H9 (cell line): ENCODE results near the gene CCDC78. TPM values are rescaled to one million over a fixed set of nuclear protein-coding genes. Genes with fewer than 3 reads are reported as not detected.

Source experiments
- DNase-seq: peaks from one replicate; pipeline ENCODE4 v3.0.0-alpha.2; 2017
- H2AFZ ChIP-seq: one replicate; pipeline ENCODE4 v1.6.1; 2013; ENCODE audit warnings: mild to moderate bottlenecking, low read length, control low read depth, moderate library complexity
- H2AK5ac ChIP-seq: 2 replicates; pipeline ENCODE4 v1.6.1; 2013; ENCODE audit warnings: low read length, control low read depth, mixed read lengths; ENCODE audit not compliant: insufficient read length
- H2BK120ac ChIP-seq: one replicate; pipeline ENCODE4 v1.6.1; 2013; ENCODE audit warnings: low read depth, mild to moderate bottlenecking, low read length, control low read depth, inconsistent platforms; ENCODE audit not compliant: poor library complexity, severe bottlenecking
- H2BK12ac ChIP-seq: 2 replicates; pipeline ENCODE4 v1.6.1; 2013; ENCODE audit warnings: low read length, control low read depth, mixed read lengths, low read depth; ENCODE audit not compliant: insufficient read length
- H2BK15ac ChIP-seq: 2 replicates; pipeline ENCODE4 v1.6.1; 2013; ENCODE audit warnings: low read depth, low read length, control low read depth
- H2BK20ac ChIP-seq: one replicate; pipeline ENCODE4 v1.6.1; 2013; ENCODE audit warnings: low read depth, mild to moderate bottlenecking, low read length, control low read depth, inconsistent platforms; ENCODE audit not compliant: poor library complexity, severe bottlenecking
- H2BK5ac ChIP-seq: 2 replicates; pipeline ENCODE4 v1.6.1; 2013; ENCODE audit warnings: low read length, control low read depth, mixed read lengths; ENCODE audit not compliant: insufficient read length
- H3K14ac ChIP-seq: 2 replicates; pipeline ENCODE4 v1.6.1; 2013; ENCODE audit warnings: low read length, control low read depth; ENCODE audit not compliant: insufficient read depth
- H3K18ac ChIP-seq: 2 replicates; pipeline ENCODE4 v1.6.1; 2013; ENCODE audit warnings: low read depth, mild to moderate bottlenecking, mixed read lengths, low read length, control low read depth; ENCODE audit not compliant: insufficient read length
- H3K23ac ChIP-seq: 2 replicates; pipeline ENCODE4 v1.6.1; 2013; ENCODE audit warnings: low read length, control low read depth, mixed read lengths, low read depth; ENCODE audit not compliant: insufficient read length
- H3K23me2 ChIP-seq: 2 replicates; pipeline ENCODE4 v1.6.1; 2013; ENCODE audit warnings: low read depth, mild to moderate bottlenecking, mixed read lengths, low read length, control low read depth; ENCODE audit not compliant: insufficient read length, poor library complexity, severe bottlenecking
- H3K27ac ChIP-seq: 2 replicates; pipeline ENCODE4 v1.5.1; 2013; ENCODE audit warnings: low read length, control low read depth, mixed read lengths, low read depth; ENCODE audit not compliant: insufficient read length
- H3K27me3 ChIP-seq: 2 replicates; pipeline ENCODE4 v1.6.1; 2013; ENCODE audit warnings: low read length, control low read depth, inconsistent platforms; ENCODE audit not compliant: insufficient read depth
- H3K4ac ChIP-seq: 2 replicates; pipeline ENCODE4 v1.6.1; 2013; ENCODE audit warnings: low read depth, mild to moderate bottlenecking, control low read depth, inconsistent platforms, low read length, moderate library complexity
- H3K4me1 ChIP-seq: 2 replicates; pipeline ENCODE4 v1.6.1; 2013; ENCODE audit warnings: low read length, control low read depth, inconsistent platforms; ENCODE audit not compliant: insufficient read depth
- H3K4me2 ChIP-seq: 2 replicates; pipeline ENCODE4 v1.6.1; 2013; ENCODE audit warnings: low read length, control low read depth, mixed read lengths; ENCODE audit not compliant: insufficient read length, insufficient read depth
- H3K56ac ChIP-seq: 2 replicates; pipeline ENCODE4 v1.6.1; 2013; ENCODE audit warnings: low read depth, mild to moderate bottlenecking, mixed read lengths, low read length, control low read depth; ENCODE audit not compliant: insufficient read length
- H3K79me1 ChIP-seq: 2 replicates; pipeline ENCODE4 v1.6.1; 2013; ENCODE audit warnings: low read depth, mild to moderate bottlenecking, moderate library complexity, low read length, control low read depth, inconsistent platforms; ENCODE audit not compliant: insufficient read depth, poor library complexity, severe bottlenecking
- H3K79me2 ChIP-seq: 2 replicates; pipeline ENCODE4 v1.6.1; 2013; ENCODE audit warnings: low read length, control low read depth, inconsistent platforms; ENCODE audit not compliant: insufficient read depth
- H3K9ac ChIP-seq: 2 replicates; pipeline ENCODE4 v1.6.1; 2013; ENCODE audit warnings: low read length, control low read depth, mixed read lengths; ENCODE audit not compliant: insufficient read length; ENCODE audit errors: extremely low read depth
- H3K9me3 ChIP-seq: one replicate; pipeline ENCODE4 v1.6.1; 2013; ENCODE audit warnings: low read depth, low read length, inconsistent platforms; ENCODE audit not compliant: control insufficient read depth
- H3T11ph ChIP-seq: one replicate; pipeline ENCODE4 v1.6.1; 2013; ENCODE audit warnings: mild to moderate bottlenecking, low read length, control low read depth, inconsistent platforms
- H4K20me1 ChIP-seq: one replicate; pipeline ENCODE4 v1.6.1; 2013; ENCODE audit not compliant: control insufficient read depth, insufficient read length, insufficient read depth
- H4K5ac ChIP-seq: 2 replicates; pipeline ENCODE4 v1.6.1; 2013; ENCODE audit warnings: low read depth, mild to moderate bottlenecking, mixed read lengths, low read length, control low read depth; ENCODE audit not compliant: insufficient read length
- H4K8ac ChIP-seq: replicated peaks from 2 replicates; pipeline ENCODE4 v1.6.1; 2013; ENCODE audit warnings: low read length, control low read depth, mixed read lengths, low read depth; ENCODE audit not compliant: insufficient read length
- H4K91ac ChIP-seq: 2 replicates; pipeline ENCODE4 v1.6.1; 2013; ENCODE audit warnings: low read depth, mild to moderate bottlenecking, moderate library complexity, mixed read lengths, low read length, control low read depth; ENCODE audit not compliant: insufficient read length
- H3K27ac Mint-ChIP-seq, 3 experiments: 2 replicates in 2 of 3; 3 replicates in 1 of 3; pipeline ENCODE4 v1.8.0; 2020 to 2021; ENCODE audit warnings: mixed read lengths in 3 of 3, mild to moderate bottlenecking in 1 of 3, moderate library complexity in 1 of 3
- H3K27me3 Mint-ChIP-seq: 2 replicates; pipeline ENCODE4 v1.8.0; 2021; ENCODE audit warnings: low read depth, mild to moderate bottlenecking, moderate library complexity, mixed read lengths
- H3K36me3 Mint-ChIP-seq, 3 experiments: 2 replicates in 2 of 3; 3 replicates in 1 of 3; pipeline ENCODE4 v1.8.0; 2020 to 2021; ENCODE audit warnings: low read depth in 3 of 3, mixed read lengths in 3 of 3; ENCODE audit not compliant: insufficient read depth in 1 of 3
- H3K4me1 Mint-ChIP-seq, 2 experiments: 2 replicates each; pipeline ENCODE4 v1.8.0; 2020; ENCODE audit warnings: mixed read lengths in 2 of 2
- H3K4me3 Mint-ChIP-seq, 2 experiments: 2 replicates in 1 of 2; 3 replicates in 1 of 2; pipeline ENCODE4 v1.8.0; 2020 to 2021; ENCODE audit warnings: mild to moderate bottlenecking in 2 of 2, mixed read lengths in 2 of 2, moderate library complexity in 1 of 2
- H3K9me3 Mint-ChIP-seq, 2 experiments: 2 replicates in 1 of 2; 3 replicates in 1 of 2; pipeline ENCODE4 v1.8.0; 2020; ENCODE audit warnings: mild to moderate bottlenecking in 2 of 2, mixed read lengths in 2 of 2, moderate library complexity in 1 of 2
- WGBS: extraction: QIAGEN DNeasy Blood & Tissue Kit; methylation state at CpG from one replicate; pipeline ENCODE4 v1.1.7; 2013; ENCODE audit warnings: missing lambda C conversion rate, low lambda C conversion rate, mixed read lengths; ENCODE audit not compliant: insufficient read length; ENCODE audit errors: extremely low coverage; 5-methylcytosine and 5-hydroxymethylcytosine counted together
- total RNA-seq: library from RNA; stranded (reverse); gene quantifications from 2 replicates; pipeline ENCODE4 v1.2.1, GENCODE V29; 2021
- TF ChIP-seq, protein P1 (sequence below): fragments of 200-600 bp; sonication (generic); conservative IDR thresholded peaks from 3 replicates; pipeline ENCODE4 v1.8.0; 2021; ENCODE audit warnings: antibody characterized with exemption, mild to moderate bottlenecking

Gene CCDC78
- total RNA-seq, 1 experiment from 2014 or later: 12.1 TPM

DNA sequence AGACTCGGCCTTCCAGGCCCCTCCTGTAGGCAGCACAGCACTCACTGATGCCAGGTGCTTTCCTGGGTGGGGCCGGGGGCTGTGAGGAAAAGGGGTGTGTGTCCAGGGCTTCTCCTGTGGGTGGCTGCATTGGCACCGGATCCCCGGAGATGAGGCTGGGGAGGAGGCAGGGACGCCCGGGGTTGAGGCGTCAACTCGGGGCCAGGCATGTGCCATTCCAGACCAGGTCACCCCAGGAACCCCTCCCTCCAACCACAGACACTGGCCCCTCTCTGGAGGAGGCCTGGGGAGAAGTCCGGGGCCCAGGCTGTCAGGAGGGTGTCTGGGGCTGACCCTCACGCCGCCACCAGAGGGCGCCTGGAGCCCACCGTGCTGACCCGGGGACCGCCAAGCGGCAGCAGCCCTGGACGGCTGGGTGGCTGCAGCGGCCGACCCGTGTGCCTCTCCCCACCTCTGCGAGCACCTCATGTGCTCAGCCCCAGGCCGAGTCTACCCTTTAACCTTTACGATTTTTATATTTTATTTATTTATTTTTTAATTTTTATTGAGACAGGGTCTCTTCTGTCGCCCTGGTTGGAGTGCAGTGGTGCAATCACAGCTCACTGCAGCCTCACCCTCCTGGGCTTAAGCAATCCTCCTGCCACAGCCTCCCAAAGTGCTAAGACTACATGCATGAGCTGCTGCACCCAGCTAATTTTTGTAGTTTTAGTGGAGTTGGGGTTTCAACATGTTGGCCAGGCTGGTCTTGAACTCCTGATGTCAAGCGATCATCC lies 14.5 kb downstream of the CCDC78 start:
- Histone ChIP-seq H3T11ph (no peak overlapping the region), H3K9ac (no peak overlapping the region), H3K27ac (no peak overlapping the region), H4K20me1 (no peaks in the 10 kb centered on the region), H3K56ac (no peak overlapping the region), H3K27me3 (peaks cover 19% of the 10 kb centered on the region; the same call in 1 of the 2 replicates), H4K8ac (no peak overlapping the region), H3K18ac (no peak overlapping the region), H3K23ac (no peak overlapping the region), H4K5ac (no peak overlapping the region), H2BK12ac (no peak overlapping the region), H2BK15ac (no peak overlapping the region), H3K79me1 (no peaks in the 10 kb centered on the region), H3K14ac (no peak overlapping the region), H2AK5ac (no peak overlapping the region), H3K23me2 (peaks cover 8% of the 10 kb centered on the region), H2AFZ (no peak overlapping the region), H3K4me2 (no peak overlapping the region), H3K4ac (no peak overlapping the region), H2BK5ac (no peak overlapping the region), H3K79me2 (no peaks in the 10 kb centered on the region), H4K91ac (no peak overlapping the region), H2BK120ac (no peak overlapping the region), H3K9me3 (no peaks in the 10 kb centered on the region), H2BK20ac (no peak overlapping the region), H3K4me1 (no peaks in the 10 kb centered on the region)
- Mint-ChIP-seq H3K4me1 (peaks cover 9 to 14% of the 10 kb centered on the region in 2 experiments), H3K27me3 (peaks cover 77% of the 10 kb centered on the region), H3K36me3 (no peaks in the 10 kb centered on the region), H3K9me3 (peaks cover 0 to 2% of the 10 kb centered on the region in 2 experiments; a peak in 2 of 5 replicates), H3K4me3 (no peak overlapping the region), H3K27ac (no peak overlapping the region)
- TF ChIP-seq, protein P1, sequence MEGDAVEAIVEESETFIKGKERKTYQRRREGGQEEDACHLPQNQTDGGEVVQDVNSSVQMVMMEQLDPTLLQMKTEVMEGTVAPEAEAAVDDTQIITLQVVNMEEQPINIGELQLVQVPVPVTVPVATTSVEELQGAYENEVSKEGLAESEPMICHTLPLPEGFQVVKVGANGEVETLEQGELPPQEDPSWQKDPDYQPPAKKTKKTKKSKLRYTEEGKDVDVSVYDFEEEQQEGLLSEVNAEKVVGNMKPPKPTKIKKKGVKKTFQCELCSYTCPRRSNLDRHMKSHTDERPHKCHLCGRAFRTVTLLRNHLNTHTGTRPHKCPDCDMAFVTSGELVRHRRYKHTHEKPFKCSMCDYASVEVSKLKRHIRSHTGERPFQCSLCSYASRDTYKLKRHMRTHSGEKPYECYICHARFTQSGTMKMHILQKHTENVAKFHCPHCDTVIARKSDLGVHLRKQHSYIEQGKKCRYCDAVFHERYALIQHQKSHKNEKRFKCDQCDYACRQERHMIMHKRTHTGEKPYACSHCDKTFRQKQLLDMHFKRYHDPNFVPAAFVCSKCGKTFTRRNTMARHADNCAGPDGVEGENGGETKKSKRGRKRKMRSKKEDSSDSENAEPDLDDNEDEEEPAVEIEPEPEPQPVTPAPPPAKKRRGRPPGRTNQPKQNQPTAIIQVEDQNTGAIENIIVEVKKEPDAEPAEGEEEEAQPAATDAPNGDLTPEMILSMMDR: peak; percentile 99
- no CpG with 5 or more reads among the region's 25 CpGs for WGBS
- DNase-seq: peak; percentile 85
